Neural progenitor cell (in vitro differentiated cells): ENCODE measurements around the gene ZNF718. TPM values are rescaled to one million over a fixed set of nuclear protein-coding genes. Genes with fewer than 3 reads are reported as not detected.
A peak's percentile ranks its signal among the peaks of the same experiment; 100 is the strongest.

Experiments used
- DNase-seq: peaks from one replicate; pipeline ENCODE4 v3.0.0-alpha.2; 2016; ENCODE audit warnings: low spot score
- H2AFZ ChIP-seq: fragments of 200-600 bp; sonication (generic); replicated peaks from 2 replicates; pipeline ENCODE4 v1.6.1; 2016; ENCODE audit warnings: antibody characterized with exemption
- H3F3A ChIP-seq: fragments of 200-600 bp; sonication (generic); 2 replicates; pipeline ENCODE4 v1.6.1; 2016; ENCODE audit warnings: antibody characterized with exemption, low read depth
- H3K27ac ChIP-seq: fragments of 200-600 bp; sonication (generic); 2 replicates; pipeline ENCODE4 v1.5.1; 2016; ENCODE audit warnings: mild to moderate bottlenecking
- H3K27me3 ChIP-seq: fragments of 200-600 bp; sonication (generic); 2 replicates; pipeline ENCODE4 v1.6.1; 2016; ENCODE audit warnings: mild to moderate bottlenecking, moderate library complexity
- H3K36me3 ChIP-seq: fragments of 200-600 bp; sonication (generic); 2 replicates; pipeline ENCODE4 v1.5.1; 2016
- H3K4me1 ChIP-seq: fragments of 200-600 bp; sonication (generic); 2 replicates; pipeline ENCODE4 v1.6.1; 2016; ENCODE audit warnings: mixed run types
- H3K4me2 ChIP-seq: fragments of 200-600 bp; sonication (generic); 2 replicates; pipeline ENCODE4 v1.6.1; 2016
- H3K4me3 ChIP-seq: fragments of 200-600 bp; sonication (generic); 2 replicates; pipeline ENCODE4 v1.5.1; 2016
- H3K79me2 ChIP-seq: fragments of 200-600 bp; sonication (generic); 2 replicates; pipeline ENCODE4 v1.6.1; 2016; ENCODE audit warnings: low read depth
- H3K9ac ChIP-seq: fragments of 200-600 bp; sonication (generic); 2 replicates; pipeline ENCODE4 v1.6.1; 2016
- H3K9me3 ChIP-seq: fragments of 200-600 bp; sonication (generic); 2 replicates; pipeline ENCODE4 v1.5.1; 2016; ENCODE audit warnings: low read depth
- H4K20me1 ChIP-seq: fragments of 200-600 bp; sonication (generic); 2 replicates; pipeline ENCODE4 v1.6.1; 2016; ENCODE audit warnings: low read depth
- H3K27ac Mint-ChIP-seq: 3 replicates; pipeline ENCODE4 v1.8.0; 2021; ENCODE audit warnings: mixed read lengths
- H3K27me3 Mint-ChIP-seq: 2 replicates; pipeline ENCODE4 v1.8.0; 2022; ENCODE audit warnings: low read depth, mild to moderate bottlenecking, inconsistent platforms, moderate library complexity, mixed read lengths; ENCODE audit not compliant: insufficient read depth
- H3K36me3 Mint-ChIP-seq: 3 replicates; pipeline ENCODE4 v1.8.0; 2021; ENCODE audit warnings: mixed read lengths
- H3K4me1 Mint-ChIP-seq: 3 replicates; pipeline ENCODE4 v1.8.0; 2021; ENCODE audit warnings: mixed read lengths
- H3K4me3 Mint-ChIP-seq: 3 replicates; pipeline ENCODE4 v1.8.0; 2021; ENCODE audit warnings: mild to moderate bottlenecking, moderate library complexity, mixed read lengths
- H3K9me3 Mint-ChIP-seq: 3 replicates; pipeline ENCODE4 v1.8.0; 2020; ENCODE audit warnings: mixed read lengths
- CTCF ChIP-seq: fragments of 200-600 bp; sonication (generic); IDR thresholded peaks from 2 replicates; pipeline ENCODE4 v1.5.1; 2017; ENCODE audit warnings: antibody characterized with exemption, mild to moderate bottlenecking
- EZH2 ChIP-seq: fragments of 200-600 bp; sonication (generic); IDR thresholded peaks from 2 replicates; pipeline ENCODE4 v1.6.1; 2017; ENCODE audit warnings: antibody characterized with exemption, mild to moderate bottlenecking, moderate library complexity
- EZH2phosphoT487 ChIP-seq: fragments of 200-600 bp; sonication (generic); IDR thresholded peaks from 2 replicates; pipeline ENCODE4 v1.6.1; 2017; ENCODE audit warnings: antibody characterized with exemption
- total RNA-seq: library from RNA; depleted of rRNA; stranded (reverse); fragments of >200 nt; gene quantifications from 2 replicates; pipeline ENCODE4 v1.2.3, GENCODE V29; 2015; ENCODE audit warnings: low replicate concordance

The ZNF718 gene
- total RNA-seq, 1 donor from 2014 or later, result 15.4 TPM

DNA sequence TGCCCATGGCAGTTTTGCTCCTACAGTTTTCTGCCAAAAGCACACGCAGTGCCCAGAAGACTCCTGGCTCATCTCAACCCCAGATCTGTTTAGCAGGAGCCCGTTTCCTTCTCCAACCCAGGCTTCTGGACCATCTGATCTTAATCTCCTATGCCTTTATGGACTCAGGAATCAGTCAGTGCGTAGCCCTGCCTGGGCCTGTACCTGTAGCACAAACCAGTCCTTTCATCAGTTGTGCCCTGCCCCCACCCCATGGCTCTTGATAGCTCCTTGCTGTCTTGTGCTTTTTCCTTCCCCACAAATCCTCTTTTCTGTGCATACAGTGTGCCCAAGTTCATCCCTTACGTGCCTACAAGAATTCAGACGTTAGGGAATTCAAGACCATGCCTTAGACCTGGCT lies 1.5 kb downstream of the ZNF718 start:
- H3K27ac ChIP-seq, result no peak overlapping the region
- Mint-ChIP-seq H3K4me1 (peaks cover 10% of the 10 kb centered on the region), H3K9me3 (peaks cover 42% of the 10 kb centered on the region), H3K4me3 (peak overlapping the region; percentile 99), H3K27ac (peak overlapping the region; percentile 50), H3K36me3 (peaks cover 16% of the 10 kb centered on the region), H3K27me3 (peaks cover 11% of the 10 kb centered on the region)
- peak overlapping the region; percentile 76 for H3K4me3 ChIP-seq
- H3K9me3 ChIP-seq, result peaks cover 10% of the 10 kb centered on the region
- peak overlapping the region; percentile 91 for H3K9ac ChIP-seq
- H4K20me1 ChIP-seq, result peaks cover 14% of the 10 kb centered on the region
- H3K4me2 ChIP-seq, result peak overlapping the region; percentile 93
- TF ChIP-seq CTCF (no peak), EZH2phosphoT487 (no peak)
- H3K36me3 ChIP-seq, result peaks cover 7% of the 10 kb centered on the region
- peak; percentile 1 for DNase-seq
- H3F3A ChIP-seq, result no peaks in the 10 kb centered on the region
- H2AFZ ChIP-seq, result no peak overlapping the region
- H3K27me3 ChIP-seq, result no peaks in the 10 kb centered on the region
- no peaks in the 10 kb centered on the region for H3K4me1 ChIP-seq
- peaks cover 26% of the 10 kb centered on the region for H3K79me2 ChIP-seq

GRCh38 chr4:132483-132882 lies 8.2 kb downstream of the ZNF718 start:
- H3K36me3 ChIP-seq, result peaks cover 37% of the 10 kb centered on the region
- H3K27me3 ChIP-seq, result no peaks in the 10 kb centered on the region
- no peak overlapping the region for H3K27ac ChIP-seq
- H3K9me3 ChIP-seq, result no peaks in the 10 kb centered on the region
- Mint-ChIP-seq H3K4me1 (no peaks in the 10 kb centered on the region), H3K9me3 (peaks cover 34% of the 10 kb centered on the region), H3K36me3 (peaks cover 34% of the 10 kb centered on the region), H3K4me3 (no peak overlapping the region), H3K27ac (no peak overlapping the region), H3K27me3 (peaks cover 2% of the 10 kb centered on the region)
- no peak overlapping the region for H3K9ac ChIP-seq
- no peaks in the 10 kb centered on the region for H3F3A ChIP-seq
- no peaks in the 10 kb centered on the region for H3K4me1 ChIP-seq
- H3K79me2 ChIP-seq, result peaks cover 45% of the 10 kb centered on the region
- TF ChIP-seq EZH2, result no peak
- no peak for TF ChIP-seq CTCF
- TF ChIP-seq EZH2phosphoT487, result no peak
- no peak overlapping the region for H3K4me3 ChIP-seq
- no peak overlapping the region for H2AFZ ChIP-seq
- DNase-seq, result no peak
- H3K4me2 ChIP-seq, result no peak overlapping the region
- no peaks in the 10 kb centered on the region for H4K20me1 ChIP-seq

- H3K9ac ChIP-seq, result no peak overlapping the region
- H3K4me1 Mint-ChIP-seq, result no peaks in the 10 kb centered on the region
- no peaks in the 10 kb centered on the region for H3F3A ChIP-seq
- no peaks in the 10 kb centered on the region for H3K4me1 ChIP-seq
- H3K9me3 Mint-ChIP-seq, result peaks cover 86% of the 10 kb centered on the region
- no peaks in the 10 kb centered on the region for H4K20me1 ChIP-seq
- H3K4me3 Mint-ChIP-seq, result no peak overlapping the region
- H3K27ac ChIP-seq, result no peak overlapping the region
- no peaks in the 10 kb centered on the region for H3K27me3 ChIP-seq
- H3K36me3 Mint-ChIP-seq, result peaks cover 88% of the 10 kb centered on the region
- H3K27ac Mint-ChIP-seq, result no peak overlapping the region
- no peak overlapping the region for H2AFZ ChIP-seq
- DNase-seq, result no peak
- H3K4me2 ChIP-seq, result no peak overlapping the region
- TF ChIP-seq EZH2phosphoT487, result no peak
- TF ChIP-seq CTCF, result no peak
- TF ChIP-seq EZH2, result no peak
- peaks cover 4% of the 10 kb centered on the region for H3K27me3 Mint-ChIP-seq
- peaks cover 20% of the 10 kb centered on the region for H3K9me3 ChIP-seq
- peaks cover 84% of the 10 kb centered on the region for H3K36me3 ChIP-seq
- H3K79me2 ChIP-seq, result peaks cover 100% of the 10 kb centered on the region
- no peak overlapping the region for H3K4me3 ChIP-seq
Measured at GRCh38 chr4:138935-139334, 14.6 kb downstream of the ZNF718 start.
